DND-41 (cell line): Measurements from ENCODE around the gene TPP1.

Experiments
- ATAC-seq: fragments of 200-7000 bp; cut with Tn5 transposase; 3 replicates; pipeline ENCODE4 v1.9.1; 2021; ENCODE audit warnings: low read depth; ENCODE audit not compliant: insufficient read depth
- DNase-seq: peaks from one replicate; pipeline ENCODE4 v3.0.0-alpha.2; 2020
- H2AFZ ChIP-seq: 2 replicates; pipeline ENCODE4 v1.6.0; 2012; ENCODE audit warnings: low read depth, low read length
- H3K27ac ChIP-seq: 2 replicates; pipeline ENCODE4 v1.5.1; 2012; ENCODE audit warnings: low read length, inconsistent platforms
- H3K27me3 ChIP-seq: fragments of 200-600 bp; sonication (generic); 2 replicates; pipeline ENCODE4 v1.6.0; 2012; ENCODE audit warnings: low read length, mild to moderate bottlenecking, inconsistent platforms; ENCODE audit not compliant: insufficient read depth, poor library complexity
- H3K36me3 ChIP-seq: 2 replicates; pipeline ENCODE4 v1.5.1; 2012; ENCODE audit warnings: low read length, inconsistent platforms; ENCODE audit not compliant: insufficient read depth
- H3K4me1 ChIP-seq: 2 replicates; pipeline ENCODE4 v1.5.1; 2012; ENCODE audit warnings: mild to moderate bottlenecking, low read length; ENCODE audit not compliant: insufficient read depth
- H3K4me2 ChIP-seq: 2 replicates; pipeline ENCODE4 v1.6.0; 2012; ENCODE audit warnings: mild to moderate bottlenecking, moderate library complexity, low read length, inconsistent platforms; ENCODE audit not compliant: insufficient read depth
- H3K4me3 ChIP-seq, 2 experiments: fragments of 200-600 bp in 1 of 2; shearing (Covaris generic) in 1 of 2; 2 replicates each; pipeline ENCODE4 v1.5.1; 2012 to 2016; ENCODE audit warnings: inconsistent platforms in 2 of 2, low read length in 2 of 2, mild to moderate bottlenecking in 2 of 2, low read depth in 1 of 2, moderate library complexity in 1 of 2
- H3K79me2 ChIP-seq: 2 replicates; pipeline ENCODE4 v1.6.0; 2012; ENCODE audit warnings: low read length, inconsistent platforms; ENCODE audit not compliant: insufficient read depth
- H3K9ac ChIP-seq: 2 replicates; pipeline ENCODE4 v1.6.0; 2012; ENCODE audit warnings: low read depth, mild to moderate bottlenecking, inconsistent platforms, low read length, moderate library complexity
- H3K9me3 ChIP-seq: 2 replicates; pipeline ENCODE4 v1.5.1; 2012; ENCODE audit warnings: low read length, moderate library complexity, mild to moderate bottlenecking, inconsistent platforms; ENCODE audit not compliant: insufficient read depth, severe bottlenecking
- H4K20me1 ChIP-seq: 2 replicates; pipeline ENCODE4 v1.6.0; 2012; ENCODE audit warnings: low read length; ENCODE audit not compliant: insufficient read depth
- EZH2 ChIP-seq: IDR thresholded peaks from 3 replicates; pipeline ENCODE4 v1.6.1; 2012; ENCODE audit warnings: borderline replicate concordance, low read depth, mild to moderate bottlenecking, moderate library complexity, low read length, inconsistent platforms; ENCODE audit not compliant: severe bottlenecking
- TF ChIP-seq, protein P1 (sequence below): IDR thresholded peaks from 2 replicates; pipeline ENCODE4 v1.5.1; 2012; ENCODE audit warnings: borderline replicate concordance, low read length, moderate library complexity, mild to moderate bottlenecking; ENCODE audit not compliant: poor library complexity, severe bottlenecking; ENCODE audit errors: extremely low read depth

TPP1 gene

DNA sequence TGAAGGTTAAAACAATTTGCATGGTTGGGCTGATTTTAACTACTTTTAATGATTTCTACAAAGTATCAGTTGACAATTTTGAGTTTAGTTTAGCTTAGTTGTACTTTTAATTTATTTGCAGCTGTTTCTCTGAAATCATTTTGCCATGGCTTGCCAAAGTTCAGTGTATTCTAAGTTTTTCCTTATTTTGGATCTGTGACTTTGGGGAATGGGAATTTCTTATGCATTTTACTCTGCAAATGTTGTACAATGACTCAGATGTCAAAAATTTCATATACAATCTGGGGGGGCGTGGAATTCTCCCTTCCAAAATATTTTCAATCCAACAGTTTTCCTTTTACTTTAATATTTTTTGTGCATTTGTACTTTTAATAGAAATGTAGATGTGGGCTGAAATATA, 45.3 kb upstream of the TPP1 start:
- H3K4me1 ChIP-seq, result no peaks in the 10 kb centered on the region
- H3K4me3 ChIP-seq, result no peak overlapping the region
- no peaks in the 10 kb centered on the region for H3K27me3 ChIP-seq
- H2AFZ ChIP-seq, result no peak overlapping the region
- no peak overlapping the region for H3K9ac ChIP-seq
- TF ChIP-seq, protein P1, sequence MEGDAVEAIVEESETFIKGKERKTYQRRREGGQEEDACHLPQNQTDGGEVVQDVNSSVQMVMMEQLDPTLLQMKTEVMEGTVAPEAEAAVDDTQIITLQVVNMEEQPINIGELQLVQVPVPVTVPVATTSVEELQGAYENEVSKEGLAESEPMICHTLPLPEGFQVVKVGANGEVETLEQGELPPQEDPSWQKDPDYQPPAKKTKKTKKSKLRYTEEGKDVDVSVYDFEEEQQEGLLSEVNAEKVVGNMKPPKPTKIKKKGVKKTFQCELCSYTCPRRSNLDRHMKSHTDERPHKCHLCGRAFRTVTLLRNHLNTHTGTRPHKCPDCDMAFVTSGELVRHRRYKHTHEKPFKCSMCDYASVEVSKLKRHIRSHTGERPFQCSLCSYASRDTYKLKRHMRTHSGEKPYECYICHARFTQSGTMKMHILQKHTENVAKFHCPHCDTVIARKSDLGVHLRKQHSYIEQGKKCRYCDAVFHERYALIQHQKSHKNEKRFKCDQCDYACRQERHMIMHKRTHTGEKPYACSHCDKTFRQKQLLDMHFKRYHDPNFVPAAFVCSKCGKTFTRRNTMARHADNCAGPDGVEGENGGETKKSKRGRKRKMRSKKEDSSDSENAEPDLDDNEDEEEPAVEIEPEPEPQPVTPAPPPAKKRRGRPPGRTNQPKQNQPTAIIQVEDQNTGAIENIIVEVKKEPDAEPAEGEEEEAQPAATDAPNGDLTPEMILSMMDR, result no peak
- TF ChIP-seq EZH2, result no peak
- no peaks in the 10 kb centered on the region for H3K79me2 ChIP-seq
- H3K27ac ChIP-seq, result no peak overlapping the region
- H3K9me3 ChIP-seq, result no peaks in the 10 kb centered on the region
- no peaks in the 10 kb centered on the region for H3K36me3 ChIP-seq
- no peaks in the 10 kb centered on the region for H4K20me1 ChIP-seq
- no peak for ATAC-seq
- DNase-seq, result no peak
- no peak overlapping the region for H3K4me2 ChIP-seq

DNA sequence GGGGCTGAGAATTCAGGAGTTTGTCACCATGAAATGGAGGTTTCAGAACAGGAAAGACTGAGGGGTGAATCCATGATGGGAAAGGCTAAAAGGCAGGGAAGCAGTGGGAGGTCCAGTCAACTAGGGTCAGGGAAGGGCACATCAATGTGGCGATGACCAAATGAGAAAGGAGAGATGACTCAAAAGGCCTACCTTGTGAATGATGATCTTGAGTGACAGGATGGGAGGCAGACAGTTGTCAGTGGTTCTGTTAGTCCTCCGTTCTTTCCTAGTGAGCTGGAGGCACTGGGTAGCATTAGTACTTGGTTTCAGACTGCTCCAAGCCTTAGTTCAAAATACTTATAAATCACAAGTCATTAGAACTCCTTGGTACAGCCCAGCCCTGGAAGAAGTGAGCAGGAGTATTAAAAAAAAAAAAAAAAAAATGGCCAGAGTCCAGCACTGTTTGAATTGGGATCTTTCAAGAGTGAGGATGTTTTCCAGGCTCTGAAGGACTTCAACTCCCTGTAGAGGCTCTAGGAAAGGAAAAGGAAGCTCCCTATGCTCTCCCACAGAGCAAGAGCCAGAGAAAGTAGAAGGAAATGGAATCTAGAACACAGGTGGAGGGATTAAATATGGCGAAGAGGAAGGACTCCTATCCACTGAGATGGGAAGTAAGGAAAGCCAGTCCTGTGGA, 44.7 kb upstream of the TPP1 start:
- H3K4me3 ChIP-seq, result no peak overlapping the region
- no peak overlapping the region for H2AFZ ChIP-seq
- H3K27ac ChIP-seq, result no peak overlapping the region
- TF ChIP-seq EZH2, result no peak
- TF ChIP-seq, protein P1, result no peak
- H3K4me2 ChIP-seq, result no peak overlapping the region
- no peaks in the 10 kb centered on the region for H4K20me1 ChIP-seq
- DNase-seq (no peak), ATAC-seq (no peak)
- no peaks in the 10 kb centered on the region for H3K79me2 ChIP-seq
- no peaks in the 10 kb centered on the region for H3K36me3 ChIP-seq
- no peaks in the 10 kb centered on the region for H3K9me3 ChIP-seq
- no peaks in the 10 kb centered on the region for H3K4me1 ChIP-seq
- H3K9ac ChIP-seq, result no peak overlapping the region
- no peaks in the 10 kb centered on the region for H3K27me3 ChIP-seq

DNA sequence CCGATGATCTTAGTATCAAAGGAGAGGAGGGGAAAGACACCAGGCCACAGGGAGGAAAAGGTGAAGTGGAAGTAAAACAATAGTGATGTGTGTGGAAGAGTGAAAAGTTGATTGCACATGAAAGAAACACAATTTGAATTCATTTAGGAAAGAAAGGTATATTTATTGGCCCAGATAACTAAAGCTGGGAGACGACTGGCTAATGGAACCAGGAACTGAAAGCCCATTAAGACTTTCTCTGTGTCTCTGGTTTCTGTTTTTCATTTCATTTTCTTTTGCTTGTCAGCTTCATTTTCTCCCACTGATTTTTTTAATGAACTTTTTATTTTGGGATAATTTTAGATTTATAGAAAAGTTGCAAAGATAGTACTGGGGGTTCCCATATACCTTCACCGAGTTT, 41.5 kb upstream of the TPP1 start:
- ATAC-seq, result no peak

More for the DNA sequence above, 41.5 kb upstream of the TPP1 start:
- no peak for TF ChIP-seq EZH2
- TF ChIP-seq, protein P1, result no peak
- Histone ChIP-seq H3K9ac (no peak overlapping the region), H3K9me3 (no peaks in the 10 kb centered on the region), H3K27me3 (no peaks in the 10 kb centered on the region), H4K20me1 (no peaks in the 10 kb centered on the region), H3K4me3 (no peak overlapping the region), H3K27ac (no peak overlapping the region), H3K36me3 (no peaks in the 10 kb centered on the region), H3K79me2 (no peaks in the 10 kb centered on the region), H2AFZ (no peak overlapping the region), H3K4me1 (no peaks in the 10 kb centered on the region), H3K4me2 (no peak overlapping the region)
- DNase-seq, result no peak
